Right lung (tissue), 5 donors: ENCODE results near the gene SUDS3. TPM values are rescaled to one million over a fixed set of nuclear protein-coding genes. Genes with fewer than 3 reads are reported as not detected.
"Not testable (repeated sequence)": the region's sequence is repeated elsewhere in the genome, so short reads cannot be mapped to it uniquely, and the experiment has no call there.

Experiments used
- DNase-seq, 2 donors: peaks; one replicate each; pipeline ENCODE4 v3.0.0-alpha.2; 2013
- polyA plus RNA-seq, 5 donors: library from polyadenylated mRNA; unstranded; fragments of 120-200 nt; gene quantifications; one replicate each; pipeline versions ENCODE4 v1.2.1 to v1.2.3, GENCODE V29; 2013; ENCODE audit warnings: inconsistent platforms in 1 of 5, low replicate concordance in 1 of 5; ENCODE audit not compliant: insufficient read length in 5 of 5, insufficient read depth in 1 of 5

SUDS3 gene
- polyA plus RNA-seq, 5 donors = 42.6 to 63.0 (median 57.5) TPM

DNA sequence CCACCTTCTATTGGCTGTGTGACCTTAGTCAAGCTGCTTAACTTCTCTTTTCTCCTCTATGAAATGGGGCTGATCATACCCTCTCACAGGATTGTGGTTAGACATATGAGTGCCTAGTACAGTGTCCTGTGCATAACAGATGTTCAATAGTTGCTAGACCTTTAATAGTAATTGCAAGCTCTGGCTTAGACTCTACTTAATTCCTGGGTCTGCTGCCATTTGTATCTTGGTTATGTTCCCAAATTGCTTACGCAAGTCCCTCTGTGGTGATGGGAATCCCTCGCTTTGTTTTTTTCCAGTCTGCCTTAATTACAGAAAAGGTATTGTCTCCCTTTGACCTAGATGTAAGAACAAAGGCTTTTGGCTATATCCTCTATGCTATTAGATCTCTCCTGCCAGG is 15.1 kb downstream of the SUDS3 start:
- DNase-seq = no peak

DNA sequence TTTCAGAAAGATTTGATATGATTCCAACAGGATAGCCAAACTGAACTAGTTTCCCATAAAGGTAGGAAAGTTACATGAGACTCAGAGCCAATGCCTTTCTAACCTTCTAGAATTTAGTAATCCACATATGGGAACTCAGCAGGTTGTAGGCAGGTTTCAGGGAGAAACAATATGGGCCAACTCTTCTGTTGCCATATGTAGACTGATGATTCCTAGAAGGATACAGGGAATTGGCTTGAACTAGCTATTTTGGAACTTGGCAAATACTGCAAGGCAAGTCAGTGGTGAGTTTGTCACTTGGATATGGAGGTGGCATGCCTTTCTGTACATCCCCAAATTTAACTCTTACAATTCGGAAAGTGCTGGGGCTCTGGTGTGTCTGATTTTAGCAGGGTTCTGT is 15.5 kb downstream of the SUDS3 start:
- no peak for DNase-seq

DNA sequence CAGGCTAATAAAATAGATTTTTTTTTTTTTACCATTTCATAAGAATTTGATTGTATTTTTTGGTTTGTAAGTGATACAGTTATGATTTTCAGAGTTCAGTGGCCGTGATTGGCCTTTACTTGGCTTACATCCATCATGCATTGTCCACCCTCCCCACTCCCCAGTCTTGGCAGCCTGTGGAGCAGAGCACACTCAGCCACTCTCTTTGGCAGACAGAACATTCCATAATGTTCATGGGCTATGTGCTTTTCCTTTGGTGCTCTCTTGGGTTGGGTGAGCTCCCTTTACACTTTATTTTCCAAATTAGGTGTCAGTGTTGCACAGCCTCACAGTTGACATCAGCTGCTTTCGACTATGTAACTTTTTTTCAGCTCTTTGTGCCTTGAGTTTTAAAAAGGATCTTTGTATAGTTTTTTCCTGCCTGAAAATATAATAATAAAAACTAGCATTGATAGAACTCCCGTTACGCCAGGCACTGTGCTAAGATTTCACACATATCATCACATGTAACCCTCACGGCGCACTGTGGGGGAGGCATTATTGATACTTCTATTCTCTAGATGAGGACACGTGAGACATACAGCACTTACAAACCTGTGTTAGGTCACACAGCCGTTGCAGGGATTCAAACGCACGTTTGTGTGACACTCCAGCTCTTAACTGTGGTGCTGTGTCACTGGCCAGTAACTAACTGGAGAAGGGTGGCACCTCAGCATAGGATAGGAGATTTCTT is 21.5 kb downstream of the SUDS3 start:
- peak; percentile 41 to 55 for DNase-seq

DNA sequence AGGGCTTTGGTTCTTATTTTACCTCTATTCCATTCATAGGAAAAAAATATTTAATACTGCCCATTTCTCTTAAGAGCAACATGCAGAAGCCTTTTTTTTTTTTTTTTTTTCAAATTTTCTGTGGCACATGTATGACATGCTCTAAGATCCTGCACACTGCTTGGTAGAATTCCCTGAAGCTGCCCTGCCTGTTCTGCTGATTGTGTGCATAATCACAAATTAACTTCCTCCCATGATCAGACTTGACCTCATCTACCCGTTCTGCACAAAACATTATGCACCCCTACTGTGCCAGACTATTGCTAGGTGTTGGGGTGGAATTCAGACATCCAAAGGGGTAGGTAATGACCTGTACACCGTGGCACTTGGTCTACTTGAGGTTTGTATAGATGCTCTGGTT is 22.2 kb downstream of the SUDS3 start:
- no peak for DNase-seq

DNA sequence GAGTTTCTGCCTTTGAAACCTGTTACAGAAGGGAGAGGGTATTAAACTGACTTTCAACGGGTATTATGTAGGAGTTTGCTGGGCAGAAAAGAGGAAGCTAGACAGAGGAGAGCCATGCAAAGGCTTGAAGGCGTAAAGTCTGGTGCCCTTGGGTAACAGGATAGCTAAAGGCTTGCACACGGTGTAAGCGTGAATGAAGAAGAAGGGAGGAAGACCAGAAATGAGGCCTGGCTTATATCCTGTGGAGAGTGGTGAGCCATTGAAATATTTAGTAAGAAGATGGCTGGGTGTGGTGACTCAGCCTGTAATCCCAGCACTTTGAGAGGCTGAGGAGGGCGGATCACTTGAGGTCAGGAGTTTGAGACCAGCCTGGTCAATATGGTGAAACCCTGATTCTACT is 22.6 kb downstream of the SUDS3 start:
- DNase-seq = no peak

DNA sequence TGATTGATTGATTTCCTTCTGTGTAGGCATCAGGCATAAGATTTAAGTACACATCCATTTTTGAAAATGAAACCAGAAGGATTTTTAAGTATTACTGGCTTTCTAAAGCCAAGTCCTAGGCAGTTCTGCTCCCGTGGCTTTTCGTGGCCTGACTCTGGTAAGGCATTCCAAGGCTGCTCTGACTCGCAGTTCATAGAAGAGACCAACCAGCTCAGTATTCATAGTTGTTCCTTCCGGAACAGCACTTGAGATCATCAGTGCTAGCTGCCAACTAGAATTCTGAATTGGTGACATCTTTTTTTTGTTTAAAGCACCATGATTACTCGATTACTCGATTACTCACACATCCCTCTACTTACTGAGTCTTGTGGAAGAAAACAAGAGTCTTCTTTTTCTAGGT is 25.9 kb downstream of the SUDS3 start:
- DNase-seq = no peak

DNA sequence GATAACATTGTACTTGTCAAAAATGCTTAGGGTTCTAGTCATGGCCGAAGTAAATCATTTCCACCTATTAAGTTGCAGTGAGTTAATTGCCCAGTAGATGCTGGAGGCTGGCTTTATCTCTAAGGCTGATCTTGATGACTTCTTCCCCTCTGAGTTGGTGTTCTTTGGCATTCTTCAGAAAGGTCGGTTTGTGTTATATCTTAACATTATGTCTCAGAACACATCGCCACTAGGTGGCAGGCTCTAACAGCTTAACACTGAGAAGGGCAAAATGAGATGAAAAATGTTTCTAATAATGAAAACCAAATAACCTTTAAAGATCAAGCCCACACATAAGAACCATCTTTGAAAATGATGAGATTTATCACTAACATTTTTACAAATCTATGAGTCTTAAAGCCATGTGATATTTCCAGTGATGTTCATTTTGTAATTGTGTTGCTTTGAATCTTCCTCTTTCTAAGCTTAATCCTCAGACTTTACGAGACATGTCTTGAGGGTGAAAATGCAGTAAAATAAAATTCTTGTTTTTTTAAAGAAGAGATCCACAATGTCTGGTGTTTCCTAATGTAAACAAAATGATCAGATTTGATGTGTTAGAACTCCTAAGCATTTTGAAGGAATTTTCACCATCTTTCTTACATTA is 28.6 kb downstream of the SUDS3 start:
- peak; percentile 11 to 32 for DNase-seq

DNA sequence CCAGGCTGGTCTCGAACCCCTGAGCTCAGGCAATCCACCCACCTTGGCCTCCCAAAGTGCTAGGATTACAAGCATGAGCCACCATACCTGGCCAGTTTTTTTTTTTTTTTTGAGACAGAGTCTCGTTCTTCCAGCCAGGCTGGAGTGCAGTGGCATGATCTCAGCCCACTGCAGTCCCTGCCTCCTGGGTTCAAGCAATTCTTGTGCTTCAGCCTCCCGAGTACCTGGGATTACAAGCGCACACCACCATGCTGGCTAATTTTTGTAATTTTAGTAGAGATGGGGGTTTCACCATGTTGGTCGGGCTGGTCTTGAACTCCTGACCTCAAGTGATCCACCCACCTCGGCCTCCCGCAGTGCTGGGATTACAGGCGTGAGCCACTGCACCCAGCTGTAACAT is 31.9 kb downstream of the SUDS3 start:
- DNase-seq = not testable (repeated sequence)

DNA sequence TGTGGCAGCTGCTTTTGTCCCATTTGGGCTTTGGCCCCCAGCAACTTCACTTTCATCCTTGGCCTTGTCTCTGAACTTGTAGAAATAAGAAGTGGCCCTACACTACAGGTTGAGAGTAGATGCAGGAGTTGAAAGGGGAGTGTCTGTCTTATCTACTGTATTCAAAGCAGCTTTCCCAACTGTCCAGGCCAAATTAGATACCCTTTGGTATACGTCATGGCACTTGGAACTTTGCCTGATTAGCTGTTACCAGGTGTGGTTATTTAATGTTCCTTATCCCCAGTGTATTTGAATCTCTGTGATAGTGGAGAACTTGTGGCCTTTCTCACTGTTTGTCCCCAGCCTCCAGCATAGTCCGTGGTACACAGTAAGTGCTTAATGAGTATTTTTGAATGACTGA is 33.5 kb downstream of the SUDS3 start:
- DNase-seq = no peak

DNA sequence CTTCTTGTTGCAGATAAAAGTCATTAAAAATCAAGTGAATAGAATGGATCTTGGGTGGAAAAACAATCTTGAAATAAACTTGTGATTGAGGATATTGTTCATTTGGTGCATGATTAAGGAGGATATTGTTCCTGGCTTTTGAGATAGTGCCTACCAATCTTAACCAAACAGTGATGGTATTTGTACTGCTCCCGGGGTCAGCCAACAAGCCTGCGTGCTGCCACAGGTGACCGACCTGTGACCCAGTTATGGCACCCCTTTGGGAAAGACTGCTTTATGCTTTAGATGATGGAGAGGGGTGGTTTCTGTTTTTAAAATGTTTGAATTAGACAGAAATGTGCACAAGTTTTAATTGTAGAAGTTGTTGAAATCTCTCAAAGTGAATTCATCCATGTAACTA is 41.6 kb downstream of the SUDS3 start:
- DNase-seq = no peak

DNA sequence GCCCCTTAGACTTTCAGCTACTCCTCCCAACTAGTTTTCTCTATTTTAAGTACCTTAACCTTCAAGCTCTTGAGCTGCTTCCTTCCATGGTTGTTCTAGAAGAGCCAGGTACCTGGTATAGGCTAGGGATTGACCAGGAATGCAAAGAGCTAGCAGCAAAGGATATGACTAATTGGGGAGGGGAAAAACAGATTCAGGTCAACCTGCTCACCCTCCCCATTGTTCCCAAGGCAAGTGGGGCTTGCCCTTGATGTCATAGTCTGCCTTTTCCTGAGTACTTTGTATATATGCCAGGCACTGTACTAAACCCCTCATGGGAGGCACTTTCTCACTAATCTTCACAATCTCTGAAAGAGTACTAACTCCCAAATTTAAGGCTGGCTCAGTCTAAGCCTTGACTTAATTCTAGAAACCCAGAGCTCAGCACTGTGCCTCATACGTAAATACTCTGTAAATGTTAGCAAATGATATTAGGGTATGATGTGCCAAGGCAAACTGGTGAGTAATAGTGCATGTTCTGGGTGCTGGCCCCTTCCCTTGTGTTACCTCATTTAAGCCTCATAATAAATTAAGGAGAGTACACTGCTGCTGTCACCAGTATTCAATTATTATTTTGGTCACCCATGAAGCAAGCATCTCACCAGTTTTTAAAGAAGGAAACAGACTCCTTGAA is 42.2 kb downstream of the SUDS3 start:
- DNase-seq = no peak

DNA sequence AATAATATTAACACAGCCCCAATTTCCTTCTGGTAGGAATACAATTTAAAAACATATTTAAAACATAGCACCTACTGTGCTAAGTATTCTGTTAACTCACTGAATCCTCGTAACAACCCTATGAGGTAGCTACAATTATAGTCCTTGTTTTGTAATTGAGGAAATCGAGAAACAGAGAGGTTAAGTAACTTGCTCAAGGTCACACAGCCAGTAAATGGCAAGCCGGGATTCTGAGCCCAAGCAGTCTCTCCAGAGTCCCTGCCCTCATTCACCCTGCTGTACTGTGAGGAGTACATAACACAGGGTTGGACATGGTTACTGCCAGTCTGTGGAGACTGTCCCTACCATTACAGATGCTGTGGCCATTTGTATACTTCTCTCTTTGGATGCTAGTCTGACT is 44.3 kb downstream of the SUDS3 start:
- no peak for DNase-seq

DNA sequence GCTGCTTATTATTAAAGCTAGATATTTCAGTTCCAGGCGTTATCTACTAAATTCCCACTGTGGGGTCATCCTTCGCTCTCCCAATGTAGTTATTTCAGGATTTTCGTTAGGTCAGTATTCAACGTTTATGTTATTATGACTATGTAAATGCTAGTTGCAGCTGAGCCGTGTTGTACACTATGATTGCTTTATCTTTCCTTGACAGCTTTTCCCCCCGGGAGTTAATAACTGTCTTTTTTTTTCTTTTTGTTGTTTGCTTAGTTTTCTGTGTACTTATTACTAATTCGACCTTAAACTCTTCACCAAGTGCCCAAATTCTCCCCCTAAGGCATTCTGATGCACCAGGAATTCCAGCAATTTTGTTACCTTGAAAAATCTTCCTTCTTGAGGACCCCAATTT is 48.5 kb downstream of the SUDS3 start:
- DNase-seq = no peak

DNA sequence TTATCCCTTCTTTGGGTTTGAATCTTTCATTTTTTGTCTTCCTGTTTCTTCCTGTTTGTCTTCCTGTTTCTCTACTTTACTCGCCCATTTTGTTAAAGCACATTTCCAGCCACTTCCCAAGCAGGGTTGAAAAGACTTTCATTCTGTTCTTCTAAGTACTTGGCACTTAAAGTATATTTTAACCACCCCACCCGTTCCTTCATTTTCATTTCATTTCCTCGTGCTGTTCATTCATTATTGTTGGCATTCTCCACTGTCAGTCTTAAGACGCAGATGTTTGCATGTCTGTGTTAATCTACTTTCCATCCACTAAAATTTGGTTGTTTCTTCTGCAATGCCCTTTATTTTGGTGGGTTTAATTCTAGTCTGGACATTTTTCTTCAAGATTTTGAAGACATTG is 49.0 kb downstream of the SUDS3 start:
- DNase-seq = no peak

DNA sequence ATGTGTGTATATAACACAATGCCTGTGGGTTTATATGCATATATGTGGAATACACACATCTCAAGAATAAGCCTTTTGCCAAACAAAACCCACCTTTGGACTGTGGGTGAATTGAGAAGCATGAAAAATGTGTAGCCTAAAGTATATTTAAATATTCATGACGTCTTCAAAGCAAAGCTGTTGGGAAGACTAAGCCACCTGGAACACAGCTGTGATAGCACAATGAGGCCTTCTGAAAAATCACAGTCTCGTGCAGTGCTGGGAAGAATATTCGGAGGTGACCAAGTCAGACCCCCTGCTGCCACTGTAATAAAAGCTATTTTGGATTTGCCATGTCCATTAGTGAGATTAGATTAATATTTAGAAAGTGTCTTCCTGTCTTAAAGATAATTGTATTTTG is 51.5 kb downstream of the SUDS3 start:
- no peak for DNase-seq

DNA sequence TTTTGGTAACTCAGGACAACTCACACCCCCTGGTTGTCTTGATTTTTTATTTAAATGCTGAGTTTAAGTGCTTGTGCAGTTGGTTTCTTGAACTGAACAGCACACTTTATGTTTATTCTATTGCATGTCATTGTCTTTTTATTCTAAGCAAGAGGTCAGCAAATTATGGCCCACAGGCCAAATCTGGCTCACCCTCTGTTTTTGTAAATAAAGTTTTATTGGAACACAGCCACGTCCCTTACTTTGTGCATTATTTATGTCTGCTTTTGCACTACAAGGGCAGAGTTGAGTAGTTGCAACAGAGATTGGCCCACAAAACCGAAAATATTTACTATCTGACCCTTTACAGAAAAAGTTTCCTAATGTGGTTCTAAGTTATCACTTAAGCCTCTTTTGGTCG is 52.3 kb downstream of the SUDS3 start:
- DNase-seq = no peak

DNA sequence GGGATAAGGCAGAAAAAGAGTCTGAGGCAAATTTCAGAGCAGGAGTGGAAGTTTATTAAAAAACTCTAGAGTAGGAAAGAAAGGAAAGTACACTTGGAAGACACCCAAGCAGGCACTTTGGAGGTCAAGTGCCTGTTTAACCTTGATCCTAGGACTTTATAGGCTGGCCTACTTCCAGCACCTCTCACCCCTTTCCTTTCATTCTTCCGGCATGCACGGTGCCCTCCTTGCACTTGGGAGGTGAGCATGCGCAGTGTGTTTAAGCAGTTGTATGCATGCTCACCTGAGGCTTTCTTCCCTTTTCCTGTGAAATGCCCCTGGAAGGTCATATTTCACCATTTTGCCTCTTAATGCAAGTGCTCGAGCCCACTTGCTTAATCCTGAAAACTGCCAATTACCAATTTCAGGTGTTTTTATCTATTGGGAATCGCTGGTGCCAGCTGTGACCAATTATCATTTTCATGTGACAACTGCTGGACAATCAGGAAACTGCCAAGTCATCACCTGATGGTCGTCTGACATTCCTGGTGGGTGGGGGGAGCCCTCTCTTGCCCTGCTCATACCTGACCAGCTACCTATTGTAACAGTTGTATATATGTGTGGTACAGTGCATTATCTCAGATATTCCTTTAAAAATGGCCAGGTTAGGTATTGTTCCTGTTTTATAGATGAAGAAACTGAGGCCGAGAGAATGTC is 53.5 kb downstream of the SUDS3 start:
- peak; percentile 51 for DNase-seq

DNA sequence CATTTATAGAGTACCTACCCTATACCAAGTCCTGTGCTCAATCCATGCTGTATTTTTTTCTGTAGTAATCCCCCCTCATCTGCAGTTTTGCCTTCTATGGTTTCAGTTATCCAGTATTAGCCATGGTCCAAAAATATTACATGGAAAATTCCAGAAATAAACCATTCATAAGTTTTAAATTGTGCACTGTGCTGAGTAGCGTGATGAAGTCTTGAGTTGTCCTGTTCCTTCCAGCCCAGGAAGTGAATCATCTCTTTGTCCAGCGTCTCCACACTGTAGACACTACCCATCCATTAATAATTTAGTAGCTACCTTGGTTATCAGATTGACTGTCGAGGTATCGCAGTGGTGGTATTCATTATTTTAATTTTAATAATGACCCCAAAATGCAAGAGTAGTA is 54.2 kb downstream of the SUDS3 start:
- DNase-seq = no peak

DNA sequence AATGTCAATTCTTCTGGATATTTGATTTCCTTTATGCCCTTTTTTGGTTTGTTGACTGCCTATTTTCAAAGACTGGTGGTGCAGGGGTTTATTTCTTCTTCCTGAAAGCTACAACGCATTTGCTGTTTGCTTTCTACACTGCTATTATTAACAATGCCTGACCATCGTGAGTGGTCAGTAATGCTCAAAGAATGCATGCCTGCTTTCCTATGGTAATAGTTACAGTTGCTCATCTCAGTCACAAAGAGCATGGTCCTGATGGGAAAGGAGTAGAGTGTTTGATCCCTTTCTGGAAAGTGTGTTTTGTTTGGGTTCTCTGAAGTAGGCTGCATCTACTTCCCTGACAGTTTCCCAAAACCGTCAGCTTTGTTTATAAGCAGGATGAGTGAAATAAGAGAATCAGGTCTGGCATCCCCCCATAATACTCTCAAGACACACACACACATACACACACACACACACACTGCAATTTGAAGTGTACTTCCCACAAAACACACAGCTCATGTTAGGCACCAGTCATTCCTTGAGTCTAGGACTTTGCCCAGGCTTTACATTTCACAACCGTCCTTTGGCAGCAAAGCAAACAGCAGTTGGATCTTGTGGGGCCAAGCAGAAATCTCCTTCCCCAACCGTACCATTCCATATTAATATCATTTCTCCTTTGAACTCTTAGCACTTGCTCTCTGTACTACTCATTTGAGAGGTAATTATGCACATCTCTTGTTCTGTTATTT is 56.6 kb downstream of the SUDS3 start:
- no peak for DNase-seq

DNA sequence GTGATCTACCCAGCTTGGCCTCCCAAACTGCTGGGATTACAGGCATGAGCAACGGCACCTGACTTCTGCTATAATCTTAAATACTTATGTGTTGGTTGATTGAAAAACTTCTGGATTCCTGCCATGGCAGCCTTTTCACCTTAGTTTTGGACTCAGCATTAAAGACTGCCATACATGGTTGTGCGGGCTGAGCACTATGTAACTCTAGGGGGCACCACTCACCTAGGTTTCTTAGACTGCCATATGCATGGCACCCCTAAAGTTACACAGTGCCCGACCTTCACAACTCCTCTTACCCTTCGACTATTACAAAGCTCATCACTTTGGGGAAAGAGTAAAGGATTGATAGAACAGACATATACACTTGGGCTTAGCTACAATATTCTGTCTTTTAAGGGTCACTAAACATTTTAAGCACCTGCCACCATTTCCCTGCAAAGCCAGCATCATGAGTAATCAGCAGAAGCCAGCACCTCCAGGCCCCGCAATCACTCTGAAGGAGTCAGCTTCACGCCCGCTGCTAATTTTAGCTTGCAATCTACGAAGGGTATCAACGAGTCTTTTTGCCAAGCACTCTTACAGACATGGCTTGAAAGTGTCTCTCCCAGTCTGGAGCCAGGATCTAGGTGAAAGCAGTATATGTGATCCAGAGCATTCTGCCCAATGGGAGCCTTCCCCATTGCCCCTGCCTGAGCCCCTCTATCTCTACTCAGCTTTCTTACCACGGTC is 59.8 kb downstream of the SUDS3 start:
- no peak for DNase-seq

DNA sequence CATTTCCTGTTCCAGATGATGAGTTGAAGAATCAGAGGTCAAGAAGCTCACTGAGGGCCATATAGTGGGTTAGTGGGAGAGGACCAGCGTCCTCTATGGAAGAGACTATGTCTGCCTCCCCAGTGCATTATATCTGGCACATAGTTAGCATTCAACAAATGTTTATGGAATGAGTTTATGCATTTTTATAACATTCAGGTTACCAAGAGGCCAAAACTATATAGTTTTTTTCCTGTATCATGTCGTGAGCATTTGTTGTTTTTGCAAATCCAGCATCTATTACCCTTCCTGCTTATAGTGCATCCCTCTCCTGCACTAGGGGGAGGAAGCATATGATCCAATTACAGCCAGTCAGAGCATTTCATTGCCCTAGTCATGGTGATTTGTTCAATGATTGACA is 60.6 kb downstream of the SUDS3 start:
- DNase-seq = no peak
